HG03280 (cell line): ENCODE measurements around the gene CAMK2B.

ENCODE experiments used
- ATAC-seq: cut with Tn5 transposase; IDR thresholded peaks from one replicate; pipeline ENCODE4 v1.9.1; 2021; ENCODE audit warnings: mild to moderate bottlenecking, moderate library complexity; ENCODE audit not compliant: unreplicated experiment

The CAMK2B gene

GRCh38 chr7:44275957-44276570 is 49.3 kb downstream of the CAMK2B start:
- no peak for ATAC-seq

DNA sequence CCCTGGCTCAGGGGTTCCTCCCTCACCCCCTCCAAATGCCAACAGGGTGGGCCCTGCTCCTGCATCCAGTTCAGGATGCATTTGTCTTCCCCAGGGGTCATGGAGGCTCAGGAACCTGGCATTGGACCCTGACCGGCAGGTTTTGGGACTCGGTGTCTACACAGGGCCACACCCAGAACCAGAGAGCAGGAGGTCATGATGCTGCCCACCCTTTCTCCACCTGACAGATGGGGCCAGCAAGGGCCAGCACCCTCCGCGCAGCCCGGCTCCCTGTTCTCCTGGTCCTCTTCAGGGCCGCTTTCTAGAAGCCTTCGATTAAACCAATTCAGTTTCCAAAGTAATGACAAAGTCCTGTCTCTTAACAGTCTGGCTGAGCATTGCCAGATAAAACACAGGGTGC is 50.2 kb downstream of the CAMK2B start:
- ATAC-seq, result no peak

DNA sequence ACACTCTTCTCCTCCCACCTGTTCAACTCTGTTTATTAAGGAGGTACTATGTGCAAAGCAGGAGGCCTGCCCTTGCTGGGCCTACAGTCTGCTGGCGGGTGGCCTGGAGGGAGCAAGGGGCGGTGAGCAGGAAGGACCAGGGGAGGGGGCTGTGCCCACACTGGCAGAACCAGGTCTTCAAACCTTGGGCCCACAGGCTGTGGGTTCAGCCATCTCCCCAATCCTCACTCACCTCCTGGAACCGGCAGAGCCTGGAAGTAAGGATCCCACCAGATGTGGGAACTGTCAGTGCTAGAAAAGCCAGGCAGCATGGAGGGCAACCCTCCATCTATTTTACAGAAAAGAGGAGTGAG is 50.8 kb downstream of the CAMK2B start:
- no peak for ATAC-seq

- ATAC-seq, result no peak
Measured at GRCh38 chr7:44273681-44274622, 51.4 kb downstream of the CAMK2B start.

- no peak for ATAC-seq
Measured at GRCh38 chr7:44272981-44273380, 52.4 kb downstream of the CAMK2B start.

GRCh38 chr7:44272456-44272855 is 52.9 kb downstream of the CAMK2B start:
- ATAC-seq, result no peak

GRCh38 chr7:44269943-44270493 is 55.4 kb downstream of the CAMK2B start:
- no peak for ATAC-seq

DNA sequence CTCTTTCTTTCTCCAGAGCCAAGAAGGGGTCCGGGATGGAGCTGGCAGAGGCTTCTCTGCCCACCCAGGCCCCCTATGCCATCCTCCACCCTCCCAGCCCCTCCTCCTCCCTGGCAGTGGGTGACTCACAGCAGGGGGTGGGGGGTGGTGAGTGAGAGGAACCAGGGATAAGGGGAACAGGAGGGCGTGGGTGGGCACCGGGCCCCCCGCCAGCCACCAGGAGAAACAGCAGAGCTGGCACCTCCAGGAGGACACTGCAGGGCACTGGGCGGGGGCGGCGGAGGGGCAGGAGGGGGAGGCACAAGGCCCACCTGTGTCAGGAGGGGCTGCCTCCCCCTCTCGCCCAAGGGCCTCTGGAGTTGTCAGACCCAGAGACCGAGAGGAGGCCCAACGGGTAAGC is 56.0 kb downstream of the CAMK2B start:
- no peak for ATAC-seq

GRCh38 chr7:44268671-44269070 is 56.7 kb downstream of the CAMK2B start:
- no peak for ATAC-seq

- no peak for ATAC-seq
Measured at GRCh38 chr7:44267719-44268421, 57.5 kb downstream of the CAMK2B start.

GRCh38 chr7:44267178-44267577 is 58.2 kb downstream of the CAMK2B start:
- ATAC-seq, result no peak

DNA sequence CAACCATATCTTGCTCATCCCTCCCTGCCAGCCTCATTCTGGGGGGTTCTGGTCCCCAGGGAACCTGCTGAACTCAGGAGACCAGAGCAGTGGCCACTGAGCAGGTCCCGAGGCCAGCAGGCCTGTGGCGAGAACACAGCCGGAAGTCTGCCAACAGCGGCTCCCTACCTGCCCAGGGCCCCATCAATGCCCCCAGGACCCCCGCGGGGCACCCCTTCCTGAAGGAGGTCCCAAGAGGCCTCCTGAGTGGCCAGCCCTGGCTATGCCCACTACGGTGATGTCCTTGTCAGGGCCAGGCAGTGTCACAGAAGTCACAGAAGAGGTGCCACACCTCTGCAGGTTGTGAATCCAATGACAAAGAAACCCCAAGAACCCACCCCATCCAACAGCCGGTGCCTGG is 58.9 kb downstream of the CAMK2B start:
- ATAC-seq, result no peak

- no peak for ATAC-seq
Measured at GRCh38 chr7:44265728-44266127, 59.7 kb downstream of the CAMK2B start.

DNA sequence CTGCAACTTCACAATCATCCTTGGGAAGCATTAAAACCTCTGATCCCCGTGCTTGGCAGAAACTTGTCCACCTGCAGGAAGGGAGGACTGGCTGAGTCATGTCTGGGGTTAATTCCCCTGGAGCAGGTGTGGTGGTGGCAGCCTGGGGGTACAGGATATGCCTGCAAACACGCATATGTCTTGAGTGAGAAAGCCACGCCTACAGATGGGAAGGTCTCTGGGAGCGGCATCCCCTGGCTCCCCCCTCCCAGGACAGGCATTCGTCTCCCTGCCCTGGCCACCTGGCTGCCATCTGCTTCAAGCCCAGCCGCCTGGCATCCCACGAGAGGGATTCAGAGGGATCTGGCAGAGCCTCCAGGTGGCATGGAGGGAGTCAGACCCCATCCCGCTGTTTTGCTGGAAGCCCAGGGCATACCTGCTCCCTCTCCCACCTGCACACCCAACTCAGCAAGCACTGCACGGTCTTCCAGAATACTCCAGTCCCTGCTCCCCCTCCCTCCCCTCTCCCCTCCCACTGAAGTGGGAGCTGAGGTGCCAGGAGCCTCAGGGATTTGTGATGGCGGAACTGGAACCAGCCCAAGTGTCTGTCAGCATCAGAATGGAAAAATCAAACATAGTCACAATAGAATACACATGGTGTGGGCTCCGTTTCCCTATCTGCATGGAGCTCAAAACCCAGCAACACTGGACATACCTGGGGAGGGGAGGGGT is 61.0 kb downstream of the CAMK2B start:
- no peak for ATAC-seq

DNA sequence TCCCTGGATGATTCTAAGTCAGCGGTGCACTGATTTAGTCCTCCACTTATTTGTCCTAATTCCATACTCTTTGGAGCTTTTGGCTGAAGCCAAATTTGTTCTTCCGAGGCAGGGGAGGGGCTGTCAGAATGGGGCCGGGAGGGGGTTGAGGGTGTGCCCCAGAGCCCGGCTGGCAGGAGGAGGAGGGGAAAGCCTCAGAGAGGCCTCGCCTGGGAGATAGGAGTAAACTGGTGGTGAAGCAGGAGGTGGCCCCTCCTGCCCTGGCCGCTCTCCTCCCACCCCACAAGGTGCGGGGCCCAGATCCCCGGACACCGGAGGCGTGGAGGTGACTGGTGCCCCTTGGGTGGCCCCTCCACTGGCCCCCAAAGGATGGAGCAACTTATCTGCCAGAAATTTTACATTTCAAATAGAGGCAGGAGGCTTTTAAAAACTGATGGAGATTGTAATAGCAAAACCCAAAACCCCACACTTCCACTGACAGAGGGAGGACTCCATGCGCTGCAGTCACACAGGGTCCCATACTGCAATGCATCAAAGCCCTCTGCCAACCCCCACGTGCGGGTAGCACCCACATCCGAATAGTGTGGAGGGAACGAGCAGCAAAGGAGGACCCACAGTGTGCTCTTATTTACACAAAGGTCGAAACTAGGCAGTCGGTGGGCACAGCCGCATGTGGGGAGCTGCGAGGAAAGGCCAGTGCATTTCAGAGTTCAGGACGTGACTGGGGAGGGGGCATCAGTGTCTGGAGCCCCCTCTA is 61.9 kb downstream of the CAMK2B start:
- no peak for ATAC-seq

GRCh38 chr7:44262031-44262430 is 63.4 kb downstream of the CAMK2B start:
- no peak for ATAC-seq

DNA sequence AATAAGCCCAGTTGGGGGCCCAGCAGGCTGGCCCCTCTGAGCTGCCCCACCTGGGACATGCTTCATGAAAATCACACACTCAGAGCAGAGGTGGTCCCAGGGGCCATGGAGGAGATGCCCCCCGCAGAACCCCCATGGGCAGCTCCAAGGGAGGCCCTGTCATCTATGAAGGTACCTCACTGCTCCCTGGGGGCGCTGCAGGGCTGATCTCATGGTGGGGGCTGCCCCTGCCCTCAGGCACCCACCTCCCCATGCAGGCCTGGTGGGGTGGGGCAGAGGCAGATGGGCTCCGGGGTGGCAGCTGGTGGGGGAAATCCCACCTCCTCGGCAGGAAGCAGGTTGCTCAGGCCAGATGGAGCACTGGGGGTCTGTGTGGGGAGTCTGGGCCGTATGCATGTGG is 64.2 kb downstream of the CAMK2B start:
- no peak for ATAC-seq

GRCh38 chr7:44259547-44260457 is 65.6 kb downstream of the CAMK2B start:
- ATAC-seq, result no peak

- no peak for ATAC-seq
Measured at GRCh38 chr7:44258865-44259546, 66.4 kb downstream of the CAMK2B start.
